Calu3 (cell line): Measurements from ENCODE around the gene IGFBP7. TPM values are rescaled to one million over a fixed set of nuclear protein-coding genes. Genes with fewer than 3 reads are reported as not detected.

Experiments used
- BruUV-seq: library from RNA; stranded (reverse); fragments of 400-500 nt; replicated peaks from 2 replicates; lab custom pipeline; 2021; lab: Mats Ljungman, UMichigan
- CTCF ChIA-PET: fragments of 300-600 bp; sonication (Branson Sonifier 250); formaldehyde crosslinking; loops from one replicate; lab custom pipeline; 2022; ENCODE audit warnings: antibody characterized with exemption; lab: Charles Lee
- DNase-seq: peaks from one replicate; pipeline ENCODE4 v3.0.0; 2022
- H3K27ac Mint-ChIP-seq: one replicate; pipeline ENCODE4 v1.8.0; 2022; ENCODE audit warnings: mixed read lengths; ENCODE audit not compliant: unreplicated experiment
- H3K27me3 Mint-ChIP-seq: one replicate; pipeline ENCODE4 v1.8.0; 2022; ENCODE audit warnings: mixed read lengths; ENCODE audit not compliant: unreplicated experiment
- H3K36me3 Mint-ChIP-seq: one replicate; pipeline ENCODE4 v1.8.0; 2022; ENCODE audit warnings: mild to moderate bottlenecking, moderate library complexity, mixed read lengths; ENCODE audit not compliant: insufficient read depth, unreplicated experiment
- H3K4me1 Mint-ChIP-seq: one replicate; pipeline ENCODE4 v1.8.0; 2022; ENCODE audit warnings: mild to moderate bottlenecking, low read depth, mixed read lengths; ENCODE audit not compliant: unreplicated experiment
- H3K4me3 Mint-ChIP-seq: one replicate; pipeline ENCODE4 v1.8.0; 2022; ENCODE audit warnings: mild to moderate bottlenecking, low read depth, moderate library complexity, mixed read lengths; ENCODE audit not compliant: unreplicated experiment
- H3K9me3 Mint-ChIP-seq: one replicate; pipeline ENCODE4 v1.8.0; 2022; ENCODE audit warnings: low read depth, mixed read lengths; ENCODE audit not compliant: unreplicated experiment
- intact Hi-C: fragments of 100-400 bp; cut with micrococcal nuclease; formaldehyde crosslinking; loops from one replicate; pipeline ENCODE4 v1.10.0; 2022; ENCODE audit not compliant: unreplicated experiment
- total RNA-seq: library from RNA; stranded (reverse); gene quantifications from 2 replicates; pipeline ENCODE4 v1.2.3, GENCODE V29; 2022
- TF ChIP-seq, protein P1 (sequence below): fragments of 200-600 bp; IDR thresholded peaks from one replicate; pipeline ENCODE4 v1.8.0; 2022; ENCODE audit warnings: antibody characterized with exemption; ENCODE audit not compliant: unreplicated experiment

The IGFBP7 gene
- total RNA-seq, 1 experiment from 2014 or later, result 20.6 TPM

DNA sequence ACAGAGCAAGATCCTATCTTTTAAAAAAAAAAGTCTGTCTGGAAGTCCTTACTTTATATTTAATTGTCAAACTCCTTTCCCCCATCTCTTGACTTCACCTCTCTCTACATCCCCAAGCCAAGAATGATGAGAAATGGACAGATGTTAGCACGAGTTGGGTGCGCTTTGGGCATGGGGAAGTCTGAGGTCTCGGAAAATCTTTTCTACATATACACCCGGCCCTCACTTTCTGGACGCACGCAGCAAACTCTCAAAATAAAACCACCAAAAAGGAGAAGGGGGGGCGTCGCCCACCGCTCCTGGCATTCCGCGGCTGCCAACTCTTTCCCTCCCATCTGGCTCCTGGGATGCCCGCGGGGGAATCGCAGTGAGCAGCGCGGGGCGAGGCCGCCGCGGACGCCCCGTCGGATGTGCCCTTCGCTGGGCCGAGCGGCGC is 756 bp downstream of the IGFBP7 start:
- Mint-ChIP-seq H3K36me3 (peaks cover 13% of the 10 kb centered on the region), H3K27ac (no peak overlapping the region), H3K4me3 (peak overlapping the region; percentile 67), H3K4me1 (peaks cover 22% of the 10 kb centered on the region), H3K9me3 (no peaks in the 10 kb centered on the region), H3K27me3 (peaks cover 44% of the 10 kb centered on the region)
- DNase-seq, result no peak
- CTCF ChIA-PET, result no interaction called here
- intact Hi-C loops, result no loop called here
- no TSS peak for BruUV-seq
- TF ChIP-seq, protein P1, sequence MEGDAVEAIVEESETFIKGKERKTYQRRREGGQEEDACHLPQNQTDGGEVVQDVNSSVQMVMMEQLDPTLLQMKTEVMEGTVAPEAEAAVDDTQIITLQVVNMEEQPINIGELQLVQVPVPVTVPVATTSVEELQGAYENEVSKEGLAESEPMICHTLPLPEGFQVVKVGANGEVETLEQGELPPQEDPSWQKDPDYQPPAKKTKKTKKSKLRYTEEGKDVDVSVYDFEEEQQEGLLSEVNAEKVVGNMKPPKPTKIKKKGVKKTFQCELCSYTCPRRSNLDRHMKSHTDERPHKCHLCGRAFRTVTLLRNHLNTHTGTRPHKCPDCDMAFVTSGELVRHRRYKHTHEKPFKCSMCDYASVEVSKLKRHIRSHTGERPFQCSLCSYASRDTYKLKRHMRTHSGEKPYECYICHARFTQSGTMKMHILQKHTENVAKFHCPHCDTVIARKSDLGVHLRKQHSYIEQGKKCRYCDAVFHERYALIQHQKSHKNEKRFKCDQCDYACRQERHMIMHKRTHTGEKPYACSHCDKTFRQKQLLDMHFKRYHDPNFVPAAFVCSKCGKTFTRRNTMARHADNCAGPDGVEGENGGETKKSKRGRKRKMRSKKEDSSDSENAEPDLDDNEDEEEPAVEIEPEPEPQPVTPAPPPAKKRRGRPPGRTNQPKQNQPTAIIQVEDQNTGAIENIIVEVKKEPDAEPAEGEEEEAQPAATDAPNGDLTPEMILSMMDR, result no peak

DNA sequence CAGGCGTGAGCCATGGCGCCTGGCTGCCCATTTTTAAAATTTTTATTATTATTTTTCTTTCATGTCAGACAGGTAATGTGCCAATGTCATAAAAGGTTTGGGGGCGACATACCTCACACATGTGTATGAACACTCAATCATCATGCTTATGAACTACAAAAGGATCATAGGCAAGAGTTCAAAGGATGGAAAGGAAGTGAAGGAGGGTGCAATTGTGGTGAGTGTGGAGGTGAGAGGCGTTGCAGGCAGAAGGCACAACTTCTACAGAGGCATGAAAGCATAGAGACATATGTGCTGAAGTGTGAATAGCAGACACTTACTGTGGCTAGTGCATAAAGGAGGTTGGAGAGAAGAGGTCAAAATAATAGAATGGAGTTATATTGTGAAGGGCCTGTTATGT is 4.0 kb downstream of the IGFBP7 start:
- Mint-ChIP-seq H3K4me3 (no peak overlapping the region), H3K27ac (no peak overlapping the region), H3K27me3 (peaks cover 19% of the 10 kb centered on the region), H3K9me3 (no peaks in the 10 kb centered on the region), H3K36me3 (peaks cover 13% of the 10 kb centered on the region), H3K4me1 (peaks cover 14% of the 10 kb centered on the region)
- intact Hi-C loops, result no loop called here
- TF ChIP-seq, protein P1, result no peak
- CTCF ChIA-PET, result no interaction called here
- BruUV-seq, result no TSS peak
- no peak for DNase-seq

DNA sequence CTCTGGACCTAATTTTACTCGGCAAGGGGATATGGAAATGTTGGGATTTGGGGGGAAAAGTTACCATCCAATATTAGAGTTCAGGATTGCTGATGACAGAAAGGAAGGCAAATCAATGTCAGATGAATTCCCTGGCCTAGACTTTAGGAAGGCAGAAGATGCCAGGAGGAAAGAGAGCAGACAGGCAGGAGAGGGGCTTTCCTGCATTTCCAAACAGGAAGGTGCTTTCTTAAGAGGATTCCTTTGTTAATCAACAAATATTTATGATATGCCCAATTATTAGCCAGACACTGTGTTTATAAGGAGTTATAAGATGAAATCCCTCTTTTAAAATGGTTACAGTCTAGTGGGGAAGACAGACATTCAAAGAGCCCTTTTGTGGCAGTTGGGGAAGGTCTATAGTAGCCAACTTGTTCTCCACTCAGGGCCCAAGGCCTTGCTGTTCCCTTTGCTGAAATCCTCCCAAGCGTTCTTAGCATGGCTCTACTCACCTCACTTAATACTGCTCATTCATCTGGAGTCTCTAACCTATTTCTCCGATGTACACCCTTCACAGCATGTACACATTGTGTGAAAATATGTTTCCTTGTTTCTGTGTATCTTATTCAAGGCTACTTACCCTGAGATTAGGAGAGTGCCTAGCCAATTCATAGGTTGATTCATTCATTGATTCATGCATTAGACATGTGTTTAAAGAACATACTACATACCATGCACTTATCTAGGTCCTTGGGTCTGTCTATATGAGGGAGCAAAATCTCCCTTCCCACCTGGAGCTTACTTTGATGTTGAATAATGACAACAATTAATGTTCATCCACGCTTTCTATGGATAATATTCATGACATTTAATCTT is 5.3 kb downstream of the IGFBP7 start:
- no peak overlapping the region for H3K27ac Mint-ChIP-seq
- no peaks in the 10 kb centered on the region for H3K9me3 Mint-ChIP-seq
- no peak for DNase-seq
- peaks cover 14% of the 10 kb centered on the region for H3K4me1 Mint-ChIP-seq
- no peak overlapping the region for H3K4me3 Mint-ChIP-seq
- TF ChIP-seq, protein P1, result no peak
- peaks cover 12% of the 10 kb centered on the region for H3K27me3 Mint-ChIP-seq
- intact Hi-C loops, result no loop called here
- CTCF ChIA-PET, result no interaction called here
- BruUV-seq, result no TSS peak
- peaks cover 4% of the 10 kb centered on the region for H3K36me3 Mint-ChIP-seq

DNA sequence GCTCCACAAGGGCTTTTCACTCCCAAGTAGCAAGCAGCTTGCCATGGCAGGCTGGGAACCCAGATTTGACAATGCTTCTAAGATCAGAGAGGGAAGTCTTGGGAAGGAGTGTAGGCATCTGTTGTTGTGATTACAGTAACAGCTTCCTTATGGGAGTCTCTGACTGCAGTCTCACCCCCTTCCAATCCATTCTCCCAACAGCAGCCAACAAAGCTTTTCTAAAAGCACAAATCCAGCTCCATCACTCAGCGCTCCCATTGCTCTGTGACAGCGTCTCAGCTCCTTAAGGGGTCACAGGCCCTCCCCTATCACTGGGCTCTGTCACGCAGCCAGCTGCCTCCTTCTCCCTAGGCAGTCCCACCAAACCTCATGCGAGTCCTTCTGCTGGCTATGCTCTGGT is 7.1 kb downstream of the IGFBP7 start:
- Mint-ChIP-seq H3K36me3 (no peaks in the 10 kb centered on the region), H3K4me3 (no peak overlapping the region), H3K4me1 (peaks cover 14% of the 10 kb centered on the region), H3K9me3 (no peaks in the 10 kb centered on the region), H3K27me3 (no peaks in the 10 kb centered on the region), H3K27ac (no peak overlapping the region)
- intact Hi-C loops, result no loop called here
- no peak for DNase-seq
- CTCF ChIA-PET, result no interaction called here
- no TSS peak for BruUV-seq
- TF ChIP-seq, protein P1, result no peak
